Ammon's horn (tissue), 1 donor: ENCODE data around the gene STMN1.
A peak's percentile ranks its signal among the peaks of the same experiment; 100 is the strongest.

Source experiments
- DNase-seq: peaks from one replicate; pipeline ENCODE4 v3.0.0-alpha.2; 2016; ENCODE audit warnings: low spot score

STMN1 gene

DNA sequence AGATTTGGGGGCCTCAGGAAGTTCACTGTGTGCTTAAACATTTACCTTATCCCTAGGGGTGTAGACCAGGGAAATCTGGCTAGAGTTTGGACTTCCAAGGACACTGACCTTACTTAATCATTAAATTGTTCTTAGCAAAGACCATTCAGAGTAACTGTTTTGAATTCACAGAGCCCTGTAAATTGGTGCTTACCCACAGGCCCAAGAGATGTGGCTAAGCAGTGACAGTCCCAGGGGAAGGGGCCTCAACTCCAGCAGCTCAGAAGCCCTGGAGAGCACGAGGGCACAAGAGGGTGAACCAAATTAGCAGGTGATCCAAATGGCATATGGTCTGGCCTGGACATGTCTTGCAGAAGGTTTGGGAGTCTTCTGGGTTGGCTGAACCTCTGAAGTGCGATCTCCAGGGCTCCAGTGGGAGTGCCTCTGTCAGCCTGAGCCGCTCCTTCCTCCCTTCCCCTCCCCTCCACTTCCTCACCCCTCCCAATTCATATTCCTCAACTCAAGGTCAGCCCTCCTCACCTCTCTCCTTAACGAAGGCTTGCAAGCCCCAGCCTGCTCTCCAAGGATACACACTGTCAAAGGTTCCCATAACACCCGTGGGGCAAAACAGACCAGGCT lies 35.0 kb downstream of the STMN1 start:
- no peak for DNase-seq

DNA sequence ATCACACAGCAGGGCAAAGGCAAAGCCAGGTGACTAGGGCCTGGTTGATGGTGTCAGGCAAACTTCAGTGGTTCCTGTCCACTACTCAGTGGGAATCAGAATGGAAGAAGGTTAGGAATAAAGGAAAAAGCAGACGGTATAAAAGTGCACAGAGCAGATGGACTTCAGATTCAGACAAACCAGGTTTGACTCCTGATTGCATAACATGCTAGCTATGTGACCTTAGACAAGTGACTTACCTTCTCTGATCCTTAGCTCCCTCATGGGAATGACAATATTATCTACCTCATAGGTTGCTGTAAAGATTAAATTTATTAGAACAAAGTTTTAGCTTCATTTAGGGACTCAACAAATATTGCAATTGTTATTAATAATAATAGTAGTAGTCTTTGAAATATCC lies 35.6 kb downstream of the STMN1 start:
- no peak for DNase-seq

DNA sequence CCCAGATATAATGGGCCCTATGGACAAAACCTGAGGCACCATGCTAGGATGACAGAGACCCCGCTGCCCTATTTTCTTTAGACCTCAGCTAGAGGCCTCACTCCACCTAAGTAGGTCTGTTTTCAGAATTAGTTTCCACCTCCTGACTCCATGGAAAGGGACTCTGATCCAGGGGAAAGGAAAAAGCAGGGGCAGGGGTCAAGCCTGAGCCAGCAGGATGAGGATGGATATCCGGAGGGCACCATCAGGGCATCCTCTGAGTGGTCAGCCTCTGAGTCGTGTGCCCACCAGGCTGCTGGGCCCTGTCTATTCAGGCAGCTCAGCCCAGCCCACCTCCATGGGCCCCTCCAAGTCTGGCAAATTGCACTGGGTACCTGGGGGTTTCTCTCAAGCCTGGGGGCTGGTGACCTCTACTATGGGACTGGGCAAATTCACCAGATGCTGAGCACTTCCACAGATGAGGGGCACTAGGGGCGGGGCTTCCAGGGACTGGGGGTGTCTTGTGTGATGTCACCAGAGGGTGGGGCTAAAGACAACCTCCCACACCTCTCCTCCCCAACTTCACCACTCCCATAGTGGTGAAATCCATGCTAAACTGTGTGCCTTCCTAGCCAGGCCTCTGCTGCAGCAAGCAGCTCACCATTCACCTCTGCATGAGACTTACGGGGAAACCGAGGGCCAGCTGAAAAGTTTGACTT lies 36.2 kb downstream of the STMN1 start:
- no peak for DNase-seq

DNA sequence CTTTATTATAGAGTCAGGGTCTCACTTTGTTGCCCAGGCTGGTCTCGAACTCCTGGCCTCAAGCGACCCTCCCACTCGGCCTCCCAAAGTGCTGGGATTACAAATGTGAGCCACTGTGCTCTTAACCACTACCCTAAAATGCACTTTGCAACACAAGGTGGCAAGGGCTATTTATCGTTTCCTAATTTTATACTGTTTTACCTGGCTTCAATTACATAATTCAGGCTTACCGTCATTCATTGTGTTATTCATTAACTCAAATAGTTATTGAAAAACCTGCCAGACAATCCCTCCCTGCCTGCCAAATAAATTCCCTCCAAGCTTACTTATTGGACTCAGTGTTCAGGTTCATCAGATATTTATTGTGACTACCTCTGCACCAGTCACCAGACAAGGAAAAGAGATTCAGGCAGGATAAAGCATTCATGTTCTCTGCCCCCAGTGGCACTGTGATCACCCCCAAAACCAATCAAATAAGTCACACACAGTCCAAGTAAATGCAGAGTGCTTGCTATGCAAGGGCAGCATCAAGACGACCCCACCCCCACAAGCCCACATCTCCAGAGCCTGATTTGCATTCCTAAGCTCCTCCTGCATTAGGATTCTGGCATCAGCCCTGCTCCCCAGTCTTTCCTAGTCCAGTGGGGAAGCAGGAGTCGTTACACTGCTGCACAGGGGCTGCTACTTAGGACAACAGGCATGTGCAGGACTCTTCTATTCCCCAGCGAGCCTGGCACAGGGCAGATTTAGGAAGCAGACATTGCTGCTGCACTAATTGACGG lies 38.8 kb downstream of the STMN1 start:
- no peak for DNase-seq

DNA sequence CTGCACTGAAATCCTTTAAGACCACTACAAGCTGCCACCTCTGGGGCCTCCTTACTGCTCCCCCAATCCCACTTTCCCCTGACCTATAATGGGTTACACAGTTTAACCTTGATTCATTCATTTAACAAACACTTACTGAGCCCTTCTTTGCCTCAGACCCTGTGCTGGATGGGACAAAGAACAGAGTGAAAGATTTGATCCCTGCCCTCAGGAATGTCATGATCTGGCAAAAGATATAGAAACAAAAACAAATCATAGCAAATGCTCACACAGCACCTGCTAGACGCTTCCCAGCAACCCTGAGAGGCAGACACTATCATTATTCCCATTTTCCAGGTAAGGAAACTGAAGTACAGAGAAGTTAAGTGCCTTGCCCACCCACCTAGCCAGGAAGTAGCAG lies 39.9 kb downstream of the STMN1 start:
- no peak for DNase-seq

DNA sequence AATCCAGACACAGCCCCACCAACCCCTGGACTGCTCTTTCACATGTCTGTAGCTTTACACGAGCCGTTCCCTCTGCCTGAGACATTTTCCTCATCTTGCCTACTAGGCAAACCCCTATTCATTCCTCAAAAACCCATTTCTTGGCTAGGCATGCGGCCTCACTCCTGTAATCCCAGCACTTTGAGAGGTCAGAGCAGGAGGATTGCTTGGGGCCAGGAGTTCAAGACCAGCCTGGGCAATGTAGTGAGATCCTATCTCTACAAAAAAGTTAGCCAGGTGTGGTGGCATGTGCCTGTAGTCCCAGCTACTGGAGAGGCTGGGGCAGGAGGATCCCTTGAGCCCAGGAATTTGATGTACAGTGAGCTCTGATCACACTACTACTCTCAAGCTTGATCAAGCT lies 41.8 kb downstream of the STMN1 start:
- DNase-seq, result no peak

DNA sequence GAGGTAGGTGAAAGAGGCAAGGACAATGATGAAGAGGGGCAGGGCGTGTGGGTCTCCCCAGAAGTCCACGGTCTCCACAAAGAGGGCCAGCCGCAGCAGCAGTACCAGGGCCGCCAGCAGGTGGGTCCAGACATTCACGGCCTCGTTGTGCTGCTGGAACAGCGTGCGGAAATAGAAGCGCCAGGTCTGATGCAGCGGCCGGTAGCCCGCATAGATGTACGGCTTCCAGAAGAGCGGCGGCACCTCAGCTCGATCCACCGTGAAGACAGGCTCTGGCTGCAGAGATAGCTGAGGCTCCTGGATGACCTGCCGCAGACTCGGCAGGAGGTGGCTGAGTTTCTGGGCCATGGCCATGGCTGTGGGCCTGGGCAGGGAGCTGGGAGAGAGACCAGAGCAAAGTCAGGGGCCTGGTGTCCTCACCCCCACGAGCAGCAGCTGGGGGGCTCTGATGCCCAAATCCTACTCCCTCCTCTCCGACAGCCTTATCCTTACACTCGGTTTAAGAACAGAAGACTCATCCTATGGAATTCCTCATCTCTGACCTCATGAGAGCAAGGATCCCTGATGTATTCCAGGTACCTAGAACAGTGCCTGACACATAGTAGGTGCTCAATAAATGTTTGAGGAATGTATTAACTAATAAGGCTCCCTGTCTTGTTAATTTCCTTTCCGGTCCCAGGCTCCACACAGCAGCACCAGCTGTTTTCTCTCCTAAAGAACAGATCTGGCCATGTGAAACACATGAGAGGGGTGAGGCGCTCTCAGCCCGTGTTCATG lies 42.5 kb downstream of the STMN1 start:
- DNase-seq, result no peak

DNA sequence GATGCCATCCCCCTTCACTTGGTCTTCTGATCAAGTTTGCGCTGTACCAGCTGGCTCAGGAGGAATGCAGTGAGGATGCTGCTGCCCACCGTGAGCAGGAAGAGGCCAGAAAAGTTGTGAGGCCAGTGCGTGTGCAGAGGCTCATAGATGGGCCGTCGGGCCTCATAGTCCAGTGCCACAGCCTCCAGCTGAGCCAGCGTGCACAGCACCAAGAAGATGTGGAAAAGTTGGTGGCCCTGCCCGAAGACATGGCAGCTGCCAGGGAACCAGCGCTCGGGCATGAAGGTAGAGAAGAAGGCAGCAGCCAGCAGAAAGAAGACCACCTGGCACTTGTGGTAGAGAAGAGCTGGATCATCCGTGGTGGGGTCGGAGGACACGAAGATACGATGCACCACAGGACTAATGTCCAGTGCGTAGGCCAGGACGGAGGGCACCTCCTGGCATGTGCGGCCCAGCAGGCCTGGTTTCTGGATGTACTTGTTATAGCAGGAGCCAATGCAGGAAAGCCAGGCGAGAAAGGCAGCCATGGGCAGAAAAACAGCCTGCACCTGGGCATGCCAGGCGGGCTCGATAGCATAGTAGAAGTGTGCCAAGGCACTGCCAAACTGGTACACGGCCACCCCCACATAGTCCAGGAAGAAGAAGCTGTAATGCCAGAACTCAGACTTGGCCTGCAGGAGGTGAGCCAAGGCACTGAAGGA lies 43.3 kb downstream of the STMN1 start:
- no peak for DNase-seq

DNA sequence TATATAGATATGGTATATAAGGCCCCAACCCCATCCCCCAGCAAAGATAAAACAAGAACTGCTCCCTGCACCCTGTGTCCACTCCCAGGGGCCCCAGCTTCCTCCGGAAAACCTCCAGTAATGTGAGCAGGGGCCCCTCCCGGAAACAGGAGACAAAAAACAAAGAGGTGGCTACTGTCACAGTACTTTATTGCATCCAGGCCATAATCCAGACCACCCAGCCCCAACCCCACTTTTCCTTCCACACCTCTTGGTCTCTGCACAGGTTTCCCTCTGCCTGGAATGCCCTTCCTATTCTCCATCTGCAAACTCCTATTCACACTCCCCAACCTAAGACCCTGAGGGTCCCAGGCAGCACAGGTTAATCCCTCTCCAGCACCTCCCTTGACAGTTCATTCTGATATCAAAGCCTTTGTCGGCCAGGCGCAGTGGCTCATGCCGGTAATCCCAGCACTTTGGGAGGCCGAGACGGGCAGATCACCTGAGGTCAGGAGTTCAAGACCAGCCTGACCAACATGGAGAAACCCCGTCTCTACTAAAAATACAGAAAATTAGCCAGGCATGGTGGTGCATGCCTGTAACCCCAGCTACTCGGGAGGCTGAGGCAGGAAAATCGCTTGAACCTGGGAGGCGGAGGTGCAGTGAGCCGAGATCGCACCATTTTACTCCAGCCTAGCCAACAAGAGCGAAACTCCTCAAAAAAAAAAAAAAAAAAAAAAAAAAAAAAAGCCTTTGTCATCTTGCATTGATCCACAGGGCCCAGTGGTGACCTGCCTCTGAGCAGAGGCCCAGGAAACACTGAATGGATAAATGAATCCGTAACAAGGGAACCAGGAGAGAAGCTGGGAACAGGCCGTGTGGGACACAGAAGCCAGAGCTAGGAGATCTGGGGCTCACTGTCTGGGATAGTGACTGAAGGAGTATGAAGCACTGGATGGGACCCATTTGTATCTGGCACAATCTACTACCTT lies 44.6 kb downstream of the STMN1 start:
- peak; percentile 22 for DNase-seq

DNA sequence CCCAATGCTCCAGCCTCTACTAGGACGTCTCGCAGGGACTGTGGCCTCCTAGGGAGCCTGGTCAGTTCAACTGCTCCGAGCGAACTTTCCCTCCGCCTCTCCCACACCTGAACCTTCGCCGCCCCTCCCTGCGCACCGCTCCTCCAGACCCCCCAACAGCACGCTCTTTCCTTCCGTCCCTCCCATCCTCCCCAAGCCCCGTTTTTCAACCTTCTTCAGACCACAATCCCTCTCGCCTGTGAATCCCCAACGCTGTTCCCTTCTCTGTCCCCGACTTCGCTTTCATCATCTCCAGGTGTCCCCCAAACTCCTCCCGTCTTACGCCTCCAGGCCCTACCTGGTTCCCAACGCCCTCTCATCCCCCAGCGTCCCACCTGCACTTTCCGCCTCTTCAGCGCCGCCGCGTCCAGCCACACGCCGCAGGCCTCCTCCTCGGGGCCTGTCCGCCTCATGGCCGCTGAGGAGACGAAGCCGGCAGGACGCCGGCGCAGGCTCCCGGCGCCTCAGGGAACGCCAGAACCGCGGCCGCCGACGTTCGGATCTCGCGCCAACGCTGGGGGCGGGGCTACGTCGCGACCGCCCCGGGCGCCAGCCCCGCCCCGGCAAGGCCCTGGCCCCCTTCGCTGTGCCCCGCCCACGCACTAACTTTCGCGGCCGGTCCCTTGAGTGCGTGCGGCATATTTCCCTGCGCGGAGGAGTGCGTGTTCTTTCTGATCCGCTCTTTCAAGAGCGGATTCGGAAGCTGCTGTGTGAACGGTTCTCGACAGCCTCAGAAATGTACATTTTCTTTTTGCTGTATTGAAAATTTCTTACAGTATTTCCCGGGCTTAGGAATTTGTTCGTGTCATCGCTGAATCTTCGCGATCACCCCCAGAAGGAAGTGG lies 47.1 kb downstream of the STMN1 start, which contains the start of gene AUNIP:
AUNIP (minus strand) TSS at position 552 of the 884 bp plus-strand sequence; CDS start at position 452, 100 bp downstream.
- peak; percentile 87 for DNase-seq

DNA sequence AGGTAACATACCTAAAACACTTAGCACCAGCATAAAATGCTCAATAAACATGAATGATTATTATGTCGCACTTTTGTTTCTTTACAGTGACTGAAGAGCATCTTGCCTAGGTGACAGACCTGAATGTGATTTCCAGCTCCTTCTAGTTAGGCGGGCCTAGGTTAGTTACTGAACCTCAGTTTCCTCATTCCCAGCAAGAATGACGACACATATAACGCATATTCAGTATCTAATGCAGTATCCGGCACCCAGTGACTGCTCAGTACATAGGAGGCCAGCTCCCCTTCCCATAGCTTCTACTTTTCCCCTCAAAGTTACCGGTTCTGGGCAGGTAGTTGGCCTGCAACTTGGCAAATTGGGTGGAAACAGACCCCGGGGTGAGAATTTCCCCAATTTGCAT lies 47.7 kb downstream of the STMN1 start:
- no peak for DNase-seq

DNA sequence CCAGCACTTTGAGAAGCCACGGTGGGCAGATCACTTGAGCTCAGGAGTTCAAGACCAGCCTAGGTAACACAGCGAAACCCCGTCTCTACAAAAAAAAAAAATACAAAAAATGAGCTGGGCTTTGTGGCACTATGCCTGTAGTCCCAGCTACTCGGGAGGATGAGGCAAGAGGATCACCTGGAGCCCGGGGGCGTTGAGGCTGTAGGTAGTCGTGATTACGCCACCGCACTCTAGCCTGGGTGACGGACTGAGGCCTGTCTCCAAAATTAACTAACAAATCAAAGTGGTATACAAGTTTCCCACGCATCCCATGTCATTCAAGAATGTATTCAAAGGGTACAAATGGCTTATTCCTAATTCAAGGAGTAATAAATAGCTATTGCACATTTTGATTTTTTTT lies 49.4 kb downstream of the STMN1 start:
- no peak for DNase-seq

DNA sequence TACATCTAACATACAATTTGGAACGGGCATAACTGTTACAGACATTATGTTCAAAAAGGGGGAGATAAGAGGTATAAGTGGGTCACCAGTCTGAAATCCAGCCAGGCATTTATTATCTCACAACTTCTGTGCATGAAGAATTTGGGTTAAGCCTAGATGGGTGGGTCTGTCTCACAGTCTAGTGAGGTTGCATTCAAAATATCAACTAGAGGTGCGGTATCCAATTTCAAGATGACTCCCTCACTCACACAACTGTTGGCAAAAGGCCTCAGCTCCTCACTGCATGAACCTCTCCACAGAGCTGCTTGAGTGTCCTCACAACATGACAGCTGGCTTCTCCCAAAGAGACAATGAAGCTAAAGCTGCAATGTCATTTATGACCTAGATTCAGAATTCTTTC lies 51.7 kb downstream of the STMN1 start:
- no peak for DNase-seq
